Stomach (tissue), 4 donors: ENCODE results near the gene RNF166.

ENCODE experiments used
- POLR2A ChIP-seq, 4 donors: fragments of 450-650 bp; IDR thresholded peaks; one replicate each; pipeline ENCODE4 v1.6.1; 2016; ENCODE audit warnings: antibody characterized with exemption in 4 of 4, control low read depth in 2 of 4, mild to moderate bottlenecking in 1 of 4, moderate library complexity in 1 of 4
- TF ChIP-seq, protein P1 (sequence below), 7 experiments: fragments of 450-650 bp in 4 of 7; fragments of 200-600 bp in 3 of 7; sonication (generic) in 3 of 7; IDR thresholded peaks; one replicate each; pipeline ENCODE4 v1.5.1; 2016 to 2019; ENCODE audit warnings: antibody characterized with exemption in 7 of 7, control low read depth in 2 of 7, mild to moderate bottlenecking in 1 of 7

GRCh38 chr16:88657371-88657770, 48.8 kb downstream of the RNF166 start:
- TF ChIP-seq POLR2A (IDR thresholded peaks at IDR 0.05): no peak
- TF ChIP-seq, protein P1, sequence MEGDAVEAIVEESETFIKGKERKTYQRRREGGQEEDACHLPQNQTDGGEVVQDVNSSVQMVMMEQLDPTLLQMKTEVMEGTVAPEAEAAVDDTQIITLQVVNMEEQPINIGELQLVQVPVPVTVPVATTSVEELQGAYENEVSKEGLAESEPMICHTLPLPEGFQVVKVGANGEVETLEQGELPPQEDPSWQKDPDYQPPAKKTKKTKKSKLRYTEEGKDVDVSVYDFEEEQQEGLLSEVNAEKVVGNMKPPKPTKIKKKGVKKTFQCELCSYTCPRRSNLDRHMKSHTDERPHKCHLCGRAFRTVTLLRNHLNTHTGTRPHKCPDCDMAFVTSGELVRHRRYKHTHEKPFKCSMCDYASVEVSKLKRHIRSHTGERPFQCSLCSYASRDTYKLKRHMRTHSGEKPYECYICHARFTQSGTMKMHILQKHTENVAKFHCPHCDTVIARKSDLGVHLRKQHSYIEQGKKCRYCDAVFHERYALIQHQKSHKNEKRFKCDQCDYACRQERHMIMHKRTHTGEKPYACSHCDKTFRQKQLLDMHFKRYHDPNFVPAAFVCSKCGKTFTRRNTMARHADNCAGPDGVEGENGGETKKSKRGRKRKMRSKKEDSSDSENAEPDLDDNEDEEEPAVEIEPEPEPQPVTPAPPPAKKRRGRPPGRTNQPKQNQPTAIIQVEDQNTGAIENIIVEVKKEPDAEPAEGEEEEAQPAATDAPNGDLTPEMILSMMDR (IDR thresholded peaks at IDR 0.05): no peak
